ENCODE results near the gene TIGD6.

GRCh38 chr5:149998281-149998680 is 2.2 kb downstream of the TIGD6 start:
- TF ChIP-seq CTCF (IDR thresholded peaks at IDR 0.05) (no peak), POLR2A (IDR thresholded peaks at IDR 0.05) (no peak)

Measured in breast epithelium (tissue), 3 donors.